GM18951 (cell line): ENCODE results near the gene CLTCL1.

Source experiments
- POLR2A ChIP-seq: IDR thresholded peaks from 4 replicates; pipeline ENCODE4 v1.6.1; 2011; ENCODE audit warnings: mild to moderate bottlenecking; ENCODE audit not compliant: insufficient read length, insufficient read depth; ENCODE audit errors: extremely low read depth
- in situ Hi-C: fragments of 300-500 bp; cut with MboI; formaldehyde crosslinking; loops from one replicate; pipeline ENCODE4 v1.12.0; 2022; ENCODE audit warnings: low sequenced_read_pairs, mixed read lengths, inconsistent platforms; ENCODE audit not compliant: unreplicated experiment

CLTCL1 gene

DNA sequence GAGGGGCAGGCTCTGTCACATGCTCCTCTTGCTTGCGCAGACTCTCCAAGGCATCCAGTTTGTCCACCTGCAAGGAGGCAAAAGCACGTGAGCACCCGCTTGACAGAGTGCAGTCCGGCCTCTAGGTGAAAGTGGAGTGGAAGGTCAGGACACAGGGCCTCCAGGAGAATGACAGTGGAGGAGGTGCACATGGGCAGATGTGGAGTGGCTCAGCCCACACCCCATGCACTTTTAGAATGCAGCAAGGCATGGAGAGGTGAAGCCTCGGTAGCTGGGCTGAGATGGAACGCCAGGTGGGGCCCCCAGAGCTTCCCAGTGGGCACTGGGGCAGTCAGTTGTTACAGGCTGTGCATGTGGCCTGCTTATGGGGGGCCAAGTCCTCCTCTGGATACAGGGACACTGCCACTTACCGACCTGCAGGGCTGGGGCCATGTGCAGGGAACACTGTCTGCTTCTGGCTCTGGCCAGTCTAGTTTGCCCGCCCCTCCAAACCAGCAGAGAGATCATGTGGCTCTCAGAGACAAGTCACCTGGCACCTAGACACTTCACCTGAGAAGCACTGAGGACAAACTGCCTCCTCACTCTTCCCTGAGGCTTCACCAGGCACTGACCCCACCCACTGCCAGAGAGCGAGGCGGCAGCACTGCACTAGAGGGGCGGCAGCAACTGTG is 110.6 kb downstream of the CLTCL1 start:
- TF ChIP-seq POLR2A: no peak
- in situ Hi-C loops: loop anchor here (25.0 kb wide), 1 partner anchor 456 kb away; no protein-coding TSS in a partner anchor

DNA sequence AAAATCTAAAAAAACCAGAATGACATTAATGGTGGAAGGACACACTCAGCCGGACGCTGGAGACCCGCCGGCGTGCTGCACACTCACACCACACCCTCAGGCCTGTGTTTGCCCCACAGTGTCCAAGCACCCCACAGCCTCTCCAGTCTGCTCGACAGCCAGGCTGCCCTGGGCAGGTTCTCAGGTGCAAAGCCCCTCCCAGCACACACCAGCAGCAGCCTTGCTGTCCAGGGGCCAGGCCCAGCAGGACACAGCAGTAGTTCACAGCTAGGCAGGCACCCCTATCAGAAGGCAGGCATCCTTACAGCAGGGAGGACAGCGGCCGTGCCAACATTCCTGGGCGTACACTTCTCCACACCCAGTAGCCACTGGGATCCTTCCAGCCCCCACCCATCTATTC is 111.3 kb downstream of the CLTCL1 start:
- in situ Hi-C loops: loop anchor here (25.0 kb wide), 1 partner anchor 457 kb away; no protein-coding TSS in a partner anchor
- no peak for TF ChIP-seq POLR2A

DNA sequence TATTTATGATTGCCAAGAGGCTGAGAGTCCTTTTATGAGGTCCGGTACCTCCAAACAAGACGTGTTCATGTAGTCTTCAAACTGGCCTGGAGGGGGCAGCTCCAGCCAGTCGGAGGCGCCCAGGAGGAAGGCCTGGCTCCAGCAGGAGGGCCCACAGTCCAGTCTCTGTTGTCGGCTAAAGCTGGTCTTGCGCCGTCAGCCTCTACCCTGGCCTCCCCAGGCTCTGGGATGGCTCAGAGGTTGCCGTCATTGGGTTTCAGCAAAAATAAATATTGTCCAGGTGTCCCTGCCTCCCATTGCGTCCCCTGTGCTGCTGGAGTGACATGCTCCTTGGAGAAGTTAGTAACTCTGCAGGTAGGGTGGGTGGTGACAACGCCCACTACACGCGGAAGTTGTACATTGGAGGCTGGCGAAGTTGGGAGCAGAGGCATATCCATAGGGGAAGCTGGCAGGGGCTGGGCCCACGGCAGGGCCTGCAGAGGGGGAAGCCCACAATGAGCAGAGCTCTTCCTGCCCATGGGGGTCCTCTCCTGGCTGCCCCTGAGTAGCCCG is 111.9 kb downstream of the CLTCL1 start:
- in situ Hi-C loops: loop anchor here (25.0 kb wide), 1 partner anchor 458 kb away; no protein-coding TSS in a partner anchor
- no peak for TF ChIP-seq POLR2A

DNA sequence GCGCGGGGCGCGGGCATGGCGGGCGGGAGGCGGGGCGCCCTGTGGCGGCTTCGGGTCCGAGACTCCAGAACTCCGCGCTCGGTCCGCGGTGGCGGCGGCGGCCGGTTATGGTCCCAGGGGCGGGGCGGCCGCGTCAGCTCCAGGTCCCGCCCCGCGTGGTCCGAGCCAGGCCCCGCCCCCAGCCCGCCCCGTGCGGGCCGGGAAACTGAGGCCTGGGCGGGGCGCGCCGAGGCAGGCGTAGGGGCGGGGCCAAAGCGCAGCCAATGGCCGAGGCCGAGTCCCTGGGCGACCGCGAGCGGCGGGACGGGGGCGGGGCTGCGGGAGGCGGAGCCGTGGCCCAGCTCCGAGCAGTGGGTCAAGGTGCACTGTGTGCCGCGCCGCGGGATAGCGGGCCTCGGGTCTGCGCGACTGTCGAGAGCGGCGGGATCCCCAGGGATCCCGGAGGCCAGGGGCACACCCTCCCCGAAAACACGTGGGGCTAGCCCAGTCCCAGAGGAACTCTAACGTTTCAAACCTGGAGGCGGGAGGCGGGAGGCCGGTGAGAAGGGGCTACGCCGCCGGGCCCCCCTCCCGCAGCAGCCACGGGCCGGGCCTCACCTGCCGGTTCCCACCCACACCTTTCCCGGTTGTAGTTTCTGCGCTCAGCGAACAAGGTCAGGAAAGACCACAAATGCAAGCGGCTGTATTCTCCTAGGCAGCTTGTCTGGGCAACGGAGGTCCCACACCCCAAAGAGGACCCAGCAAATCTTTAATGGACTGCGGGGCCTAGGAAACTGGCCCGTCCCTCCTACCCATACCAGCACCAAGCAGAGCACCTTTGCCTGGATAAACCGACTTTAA is 112.6 kb downstream of the CLTCL1 start, which contains the start of gene SLC25A1:
Gene SLC25A1, minus strand, starts transcription at position 80 of the 840 bp plus-strand sequence. Its CDS starts 63 bp downstream, at position 17.
- in situ Hi-C loops: loop anchor here (25.0 kb wide), 1 partner anchor 458 kb away; no protein-coding TSS in a partner anchor
- peak; percentile 66 for TF ChIP-seq POLR2A

DNA sequence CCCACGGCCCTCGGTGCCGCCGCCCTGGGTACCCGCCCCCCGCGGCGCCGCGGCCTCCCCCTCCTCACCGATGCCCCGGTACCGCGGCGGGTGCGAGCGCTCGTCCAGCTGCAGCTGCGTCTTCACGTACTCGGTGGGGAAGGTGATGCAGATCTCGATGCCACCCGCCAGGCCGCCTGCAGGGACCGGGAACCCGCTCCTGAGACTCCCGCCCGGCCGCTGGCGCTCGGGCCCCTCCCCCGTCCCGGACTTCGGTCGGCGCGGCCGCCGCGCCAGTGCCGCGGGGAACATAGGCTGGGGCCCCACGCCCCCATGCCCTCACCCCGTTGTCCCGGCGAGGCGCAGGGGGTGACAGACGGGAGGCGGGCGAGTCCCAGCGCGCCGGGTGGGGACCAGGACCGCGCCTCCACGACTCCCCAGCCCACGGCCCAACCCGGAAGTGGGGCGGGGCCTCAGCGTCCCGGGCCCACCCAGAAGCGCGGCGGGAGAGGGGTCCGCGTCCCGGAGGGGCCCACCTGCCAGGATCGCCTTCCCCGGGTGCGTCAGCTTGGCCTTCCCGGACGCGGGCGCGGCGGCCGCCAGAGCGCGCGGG is 113.4 kb downstream of the CLTCL1 start:
- in situ Hi-C loops: loop anchor here (25.0 kb wide), 1 partner anchor 459 kb away; no protein-coding TSS in a partner anchor
- TF ChIP-seq POLR2A: no peak

DNA sequence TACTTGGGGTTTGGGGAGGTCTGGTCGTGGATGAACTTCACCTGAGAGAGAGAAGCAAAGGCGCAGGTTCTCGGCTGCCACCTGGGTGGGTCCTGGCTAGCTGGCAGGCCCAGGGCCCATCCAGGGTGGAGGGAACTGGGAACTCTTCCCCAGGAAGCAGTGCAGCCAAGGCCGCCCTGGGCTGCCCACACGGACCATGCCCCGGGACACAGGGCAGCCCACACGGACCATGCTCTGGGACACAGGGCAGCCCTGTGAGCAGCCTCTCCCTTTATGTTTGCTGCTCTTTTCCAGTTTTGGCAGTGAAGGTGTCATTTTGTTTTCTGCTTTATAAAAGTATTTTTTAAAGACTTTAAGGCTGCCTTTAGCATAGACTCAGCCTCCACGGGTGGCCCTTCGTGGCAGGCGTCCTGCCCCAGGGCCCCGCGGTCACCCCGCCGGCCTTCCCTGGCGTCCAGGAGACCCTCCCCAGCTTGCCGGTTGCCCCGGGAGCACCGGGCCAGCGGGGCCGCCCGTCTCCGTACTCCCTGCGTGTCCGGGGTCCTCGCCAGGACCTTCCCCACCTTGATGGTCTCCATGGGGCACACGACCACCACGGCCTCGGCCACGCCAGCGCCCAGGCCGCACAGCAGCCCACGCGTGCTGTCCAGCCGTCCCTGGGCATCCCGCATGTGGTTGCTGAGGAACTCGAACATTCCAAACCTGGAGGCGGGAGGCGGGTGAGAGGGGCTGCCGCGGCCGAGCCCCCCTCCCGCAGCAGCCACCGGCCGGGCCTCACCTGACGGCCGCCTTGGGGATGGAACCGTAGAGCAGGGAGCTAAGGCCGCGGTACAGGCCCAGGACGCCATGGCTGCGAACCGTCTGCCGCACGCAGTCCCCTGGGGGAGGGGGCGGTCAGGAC is 114.1 kb downstream of the CLTCL1 start:
- TF ChIP-seq POLR2A: no peak

DNA sequence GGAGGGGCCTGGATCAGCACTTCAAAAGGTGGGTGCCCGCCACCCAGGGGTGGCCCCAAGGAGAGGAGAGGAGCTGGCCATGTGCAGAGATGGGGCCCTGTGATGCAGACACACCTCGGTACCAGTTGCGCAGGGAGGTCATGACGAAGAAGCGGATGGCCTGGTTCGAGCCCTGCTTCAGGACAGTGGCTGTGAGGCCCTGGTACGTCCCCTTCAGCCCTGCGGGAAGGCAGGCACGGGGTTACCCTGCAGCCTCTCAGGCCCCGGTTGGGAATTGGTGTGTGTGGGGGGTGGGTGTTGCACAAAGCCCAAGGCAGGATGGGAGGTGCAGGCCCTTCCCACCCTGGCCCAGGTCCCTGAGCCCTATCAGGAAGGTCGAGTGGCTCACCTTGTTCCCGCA is 114.8 kb downstream of the CLTCL1 start:
- in situ Hi-C loops: loop anchor here (25.0 kb wide), 1 partner anchor 461 kb away; no protein-coding TSS in a partner anchor
- no peak for TF ChIP-seq POLR2A

More for the DNA sequence above, 114.1 kb downstream of the CLTCL1 start:
- in situ Hi-C loops: loop anchor here (25.0 kb wide), 1 partner anchor 460 kb away; no protein-coding TSS in a partner anchor

DNA sequence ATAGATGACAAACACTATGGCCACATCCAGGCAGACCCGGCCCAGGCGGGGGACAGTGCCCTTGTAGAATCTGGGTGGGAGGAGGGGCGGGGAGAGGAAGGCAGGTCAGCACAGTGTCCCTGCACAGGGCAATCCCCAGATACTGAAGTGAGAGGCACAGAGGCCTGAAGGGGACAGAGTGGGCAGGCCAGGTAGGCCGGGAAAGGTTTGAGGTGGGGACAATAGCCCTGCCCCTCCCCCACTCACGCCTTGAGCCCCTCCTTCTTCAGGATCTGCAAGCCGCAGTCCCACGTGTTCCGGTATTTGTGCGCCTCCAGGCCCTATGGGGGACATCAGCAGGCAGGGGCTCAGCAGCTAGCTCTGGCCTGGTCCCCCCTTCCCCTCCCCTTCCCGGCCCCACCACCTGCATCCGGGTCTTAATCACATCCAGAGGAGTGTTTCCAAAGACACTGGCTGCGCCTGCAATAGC is 115.3 kb downstream of the CLTCL1 start:
- no peak for TF ChIP-seq POLR2A
- in situ Hi-C loops: loop anchor here (25.0 kb wide), 1 partner anchor 461 kb away; no protein-coding TSS in a partner anchor

DNA sequence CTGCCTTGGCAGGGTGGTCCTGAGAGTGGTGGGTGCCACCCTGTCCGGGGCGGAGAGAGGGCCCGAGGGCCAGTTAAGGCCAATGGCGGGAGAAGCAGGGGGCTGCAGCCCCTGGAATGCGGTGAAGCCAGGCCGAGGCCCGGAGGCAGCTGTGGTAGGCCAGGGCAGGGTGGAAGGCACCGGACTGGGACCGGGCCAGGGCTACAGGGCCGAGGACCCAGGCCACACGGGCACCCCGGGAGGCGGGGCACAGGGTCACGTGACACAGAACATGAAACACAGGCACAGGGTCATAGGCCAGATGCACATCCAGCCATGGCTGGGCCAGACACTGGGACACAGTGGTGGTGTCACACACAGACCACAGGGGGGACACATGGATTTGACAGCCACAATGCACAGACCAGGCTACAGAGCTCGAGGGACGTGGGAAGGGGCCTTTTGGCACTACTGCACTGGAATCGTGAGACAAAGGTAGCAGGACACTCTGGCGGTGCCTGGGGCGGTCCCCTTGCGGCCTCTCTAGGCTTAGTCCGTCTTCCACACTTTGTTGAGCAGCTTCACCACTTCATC is 115.8 kb downstream of the CLTCL1 start:
- in situ Hi-C loops: loop anchor here (25.0 kb wide), 1 partner anchor 462 kb away; no protein-coding TSS in a partner anchor
- TF ChIP-seq POLR2A: peak; percentile 9

DNA sequence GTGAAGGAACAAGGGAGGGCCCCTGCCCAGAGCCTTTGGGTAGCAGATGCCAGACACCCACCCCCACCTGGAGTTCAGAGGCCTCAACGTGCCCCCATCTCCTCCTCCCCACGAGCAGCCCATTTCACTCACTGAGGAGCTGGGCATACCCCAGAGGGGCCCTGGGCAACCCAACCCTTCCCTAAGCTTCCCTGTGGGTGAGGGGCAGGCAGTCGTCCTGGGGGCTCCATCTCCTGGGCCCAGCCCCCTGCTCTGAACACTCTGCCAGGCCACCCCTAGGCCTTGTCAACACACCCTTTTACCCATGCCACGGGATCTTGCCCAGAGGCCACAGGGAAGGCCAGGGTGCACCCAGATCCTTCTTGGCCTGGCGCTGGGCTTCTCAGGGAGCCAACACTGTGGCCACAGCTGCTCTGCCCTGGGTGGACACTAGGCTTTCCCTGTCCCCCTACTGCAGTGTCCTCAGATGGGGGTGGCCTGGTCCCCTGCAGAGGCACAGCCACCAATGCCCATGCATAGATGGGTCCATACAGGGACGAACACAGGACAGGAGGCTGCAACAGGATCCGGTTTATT is 116.4 kb downstream of the CLTCL1 start:
- TF ChIP-seq POLR2A: no peak
- in situ Hi-C loops: loop anchor here (25.0 kb wide), 1 partner anchor 462 kb away; no protein-coding TSS in a partner anchor
